HK-2 (cell line): ENCODE data around the gene KISS1R.

Source experiments
- DNase-seq: peaks from one replicate; pipeline ENCODE4 v3.0.0-alpha.2; 2018; ENCODE audit not compliant: unreplicated experiment

The KISS1R gene

DNA sequence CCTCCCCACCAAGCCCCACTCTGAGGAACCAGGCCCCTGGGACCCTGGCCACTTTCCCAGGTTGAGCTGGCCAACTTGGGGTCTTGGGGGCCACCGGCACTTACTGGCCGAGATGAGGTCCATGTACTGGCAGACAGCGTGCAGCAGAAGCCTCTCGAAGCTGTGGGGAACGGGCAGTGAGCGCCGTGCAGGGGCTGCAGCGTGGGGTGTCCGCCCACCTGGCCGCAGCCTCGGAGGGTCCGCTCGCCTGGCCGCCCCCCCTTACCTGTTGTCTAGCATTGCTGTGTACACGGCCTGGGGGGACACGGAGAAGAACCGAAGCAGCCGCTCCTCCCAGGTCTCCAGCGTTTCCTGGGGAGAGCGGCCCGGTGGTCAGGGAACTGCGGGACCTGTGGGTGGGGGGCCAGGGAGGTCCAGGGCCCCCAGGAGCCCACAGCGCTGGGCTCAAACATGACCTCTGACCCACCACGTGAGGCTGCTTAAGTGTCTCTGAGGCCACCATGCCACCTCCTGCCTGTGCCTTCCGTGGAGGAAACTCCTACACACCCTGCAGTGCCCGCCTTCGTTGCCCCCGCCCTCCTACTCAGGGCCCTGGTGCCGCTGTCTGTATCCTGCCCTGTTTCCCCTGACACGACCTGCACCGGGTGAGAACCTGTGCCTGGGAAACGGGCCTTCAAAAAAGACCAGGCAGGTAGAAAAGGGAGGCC, 17.6 kb upstream of the KISS1R start:
- no peak for DNase-seq

- no peak for DNase-seq
These were observed 17.2 kb upstream of the KISS1R start for GRCh38 chr19:900043-900301.

- no peak for DNase-seq
These were observed 16.6 kb upstream of the KISS1R start for GRCh38 chr19:900302-901111.

DNA sequence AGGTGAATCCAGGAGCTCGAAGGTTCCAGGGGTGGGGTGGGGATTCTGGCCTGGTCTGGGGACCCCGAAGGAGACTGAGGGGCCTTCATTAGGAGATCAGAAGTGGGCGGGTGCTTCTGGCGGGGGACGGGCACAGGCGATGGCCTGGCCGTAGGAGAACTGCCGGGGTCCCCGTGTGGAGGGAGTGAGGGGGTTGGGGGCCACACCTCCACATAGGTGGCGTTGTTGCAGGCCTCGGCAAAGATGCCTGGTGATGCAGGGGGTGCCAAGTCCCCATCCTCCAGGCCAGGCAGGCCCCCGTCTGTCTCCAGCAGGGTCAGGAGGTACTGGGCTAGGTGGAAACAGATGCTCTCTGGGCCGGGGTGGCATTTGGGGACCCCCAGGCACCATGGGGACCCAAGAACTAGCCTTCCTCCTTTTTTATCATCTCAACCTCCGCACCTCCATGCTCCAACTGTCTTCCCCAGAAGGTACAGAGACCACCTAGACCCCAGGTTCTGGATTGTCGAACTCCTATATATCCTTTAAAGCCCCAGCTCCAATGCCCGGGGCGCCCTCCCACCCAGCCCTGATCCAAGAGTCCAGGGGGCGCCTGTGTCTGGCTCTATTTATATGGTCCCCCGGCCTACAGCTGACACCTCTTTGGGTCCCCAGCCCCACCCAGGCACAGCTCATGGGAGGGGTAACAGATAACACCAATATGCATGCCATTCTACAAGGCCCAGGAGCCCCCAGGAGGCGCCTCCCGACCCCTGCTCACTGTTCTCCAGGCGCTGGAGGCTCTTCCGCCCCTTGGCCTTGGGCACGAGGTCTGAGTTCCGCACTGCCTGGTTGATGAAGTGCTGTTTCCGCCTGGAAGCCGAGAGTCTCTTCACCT, 15.7 kb upstream of the KISS1R start:
- DNase-seq: no peak

DNA sequence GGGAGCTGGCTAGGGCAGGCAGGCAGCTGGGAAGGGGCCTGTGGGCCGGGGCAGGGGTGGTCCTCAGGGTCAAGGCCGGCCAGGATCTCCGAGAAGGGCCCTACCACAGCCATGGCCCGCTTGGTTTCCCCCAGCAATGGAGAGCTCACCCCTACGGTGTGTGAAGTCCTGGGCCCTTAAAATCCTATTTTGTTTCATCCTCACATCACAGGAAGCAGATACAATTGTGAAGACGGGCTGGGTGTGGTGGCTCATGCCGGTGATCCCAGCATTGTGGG, 15.1 kb upstream of the KISS1R start:
- DNase-seq: no peak

GRCh38 chr19:902446-903226, 14.5 kb upstream of the KISS1R start:
- DNase-seq: no peak

DNA sequence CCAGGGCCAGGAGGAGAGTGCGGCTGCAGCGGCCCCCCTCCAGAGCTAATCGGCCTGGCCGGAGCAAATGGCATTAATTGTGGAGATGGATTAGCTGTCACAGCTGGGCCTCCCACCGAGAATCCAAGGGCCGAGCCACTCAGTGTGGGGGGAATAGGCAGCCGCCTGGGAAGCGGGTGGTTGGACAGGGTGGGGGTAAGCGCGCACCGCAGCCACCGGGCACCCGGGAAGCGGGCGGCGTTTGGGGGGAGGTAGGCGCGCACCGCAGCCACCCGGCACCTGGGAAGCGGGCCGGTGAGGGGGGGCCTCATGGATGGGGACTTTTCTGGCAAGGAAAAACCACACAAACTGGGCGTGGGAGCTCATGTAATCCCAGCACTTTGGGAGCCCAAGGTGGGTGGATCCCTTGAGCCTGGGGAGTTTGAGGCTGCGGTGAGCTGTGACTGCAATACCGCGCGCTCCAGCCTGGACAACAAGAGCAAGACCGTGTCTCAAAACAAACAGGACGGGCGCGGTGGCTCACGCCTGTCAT, 13.8 kb upstream of the KISS1R start:
- no peak for DNase-seq

GRCh38 chr19:904545-904944, 12.6 kb upstream of the KISS1R start:
- no peak for DNase-seq

GRCh38 chr19:906480-906879, 10.7 kb upstream of the KISS1R start:
- DNase-seq: no peak

DNA sequence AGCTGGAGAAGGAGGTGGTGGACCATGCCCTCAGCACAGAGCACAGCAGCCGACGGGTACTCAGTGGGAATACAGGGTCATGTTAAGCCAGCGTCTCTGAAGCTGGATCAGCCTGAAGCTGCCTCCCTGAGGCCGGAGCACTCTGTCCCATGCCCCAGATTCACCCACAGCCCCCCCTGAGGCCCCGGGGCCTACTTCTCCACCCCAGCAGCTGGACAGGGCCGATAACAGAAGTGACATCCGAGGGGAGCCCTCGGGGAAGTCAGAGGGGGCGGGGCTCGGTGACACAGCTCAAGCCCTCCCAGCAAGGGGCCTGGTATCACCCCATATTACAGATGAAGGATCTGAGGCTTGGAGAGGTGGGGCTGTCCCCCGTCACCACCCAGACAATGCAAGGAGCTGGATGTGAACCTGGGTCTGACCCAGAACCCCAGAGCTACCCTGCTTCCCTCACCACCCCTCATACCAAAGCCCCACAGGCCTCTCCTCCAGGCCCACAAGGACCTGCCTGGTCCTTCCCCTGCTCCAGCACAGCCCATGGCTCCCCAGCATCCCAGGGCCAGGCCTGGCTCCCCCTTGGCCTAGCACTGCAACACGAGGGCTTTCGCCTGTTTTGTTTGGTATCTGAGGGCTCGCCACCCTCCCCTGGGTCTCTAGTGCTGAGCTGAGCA, 9.8 kb upstream of the KISS1R start:
- no peak for DNase-seq

GRCh38 chr19:911197-912033, 5.7 kb upstream of the KISS1R start:
- DNase-seq: no peak

- DNase-seq: no peak
These were observed 4.7 kb upstream of the KISS1R start for GRCh38 chr19:912181-913079.

- peak; percentile 66 for DNase-seq
These were observed 3.9 kb upstream of the KISS1R start, which contains the start of gene R3HDM4 for GRCh38 chr19:913080-913748. Gene R3HDM4 (minus strand): TSS chr19:913219. CDS start chr19:913157, 62 bp downstream.

GRCh38 chr19:916645-917322, 349 bp upstream of the KISS1R start:
- no peak for DNase-seq

GRCh38 chr19:918152-918437, 962 bp downstream of the KISS1R start:
- DNase-seq: no peak

- peak; percentile 30 for DNase-seq
These were observed 1.5 kb downstream of the KISS1R start for GRCh38 chr19:918481-919198.

GRCh38 chr19:919199-920050, 2.3 kb downstream of the KISS1R start:
- peak; percentile 61 for DNase-seq
